ENCODE data around the gene TMEM186.
"Not testable (repeated sequence)": the region's sequence is repeated elsewhere in the genome, so short reads cannot be mapped to it uniquely, and the experiment has no call there.

DNA sequence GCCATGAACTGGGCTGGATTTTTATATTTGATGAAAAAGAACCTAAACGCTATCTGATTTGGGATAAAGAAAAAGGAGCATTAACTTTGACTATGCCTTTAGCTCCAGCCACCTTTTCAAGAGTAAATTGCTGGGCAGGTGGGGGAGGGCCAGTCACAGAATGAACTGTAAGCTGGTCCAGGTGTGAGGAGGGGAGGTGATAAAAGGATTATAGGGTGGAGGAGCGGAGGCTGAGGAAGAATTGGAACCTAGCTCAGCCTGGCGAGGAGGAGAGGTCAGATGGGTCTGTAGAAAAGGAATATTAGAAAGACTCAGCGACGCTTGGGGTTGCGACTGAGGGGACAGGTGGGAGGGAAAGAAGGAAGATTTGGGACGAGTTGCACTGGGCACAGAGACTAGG, 39.4 kb upstream of the TMEM186 start:
- not testable (repeated sequence) for TF ChIP-seq PPARA (CRISPR knock-in tag; IDR thresholded peaks at IDR 0.05; ENCODE audit: borderline replicate concordance); ZFP3 (CRISPR knock-in tag; IDR thresholded peaks at IDR 0.05); PATZ1 (CRISPR knock-in tag; IDR thresholded peaks at IDR 0.05; ENCODE audit: borderline replicate concordance); ZNF565 (CRISPR knock-in tag; conservative IDR thresholded peaks at IDR 0.05; ENCODE audit: low read depth); TOX (CRISPR knock-in tag; IDR thresholded peaks at IDR 0.05; ENCODE audit: borderline replicate concordance); ZNF70 (CRISPR knock-in tag; IDR thresholded peaks at IDR 0.05); ZC3H10 (CRISPR knock-in tag; IDR thresholded peaks at IDR 0.05)
- TF ChIP-seq, protein P1, sequence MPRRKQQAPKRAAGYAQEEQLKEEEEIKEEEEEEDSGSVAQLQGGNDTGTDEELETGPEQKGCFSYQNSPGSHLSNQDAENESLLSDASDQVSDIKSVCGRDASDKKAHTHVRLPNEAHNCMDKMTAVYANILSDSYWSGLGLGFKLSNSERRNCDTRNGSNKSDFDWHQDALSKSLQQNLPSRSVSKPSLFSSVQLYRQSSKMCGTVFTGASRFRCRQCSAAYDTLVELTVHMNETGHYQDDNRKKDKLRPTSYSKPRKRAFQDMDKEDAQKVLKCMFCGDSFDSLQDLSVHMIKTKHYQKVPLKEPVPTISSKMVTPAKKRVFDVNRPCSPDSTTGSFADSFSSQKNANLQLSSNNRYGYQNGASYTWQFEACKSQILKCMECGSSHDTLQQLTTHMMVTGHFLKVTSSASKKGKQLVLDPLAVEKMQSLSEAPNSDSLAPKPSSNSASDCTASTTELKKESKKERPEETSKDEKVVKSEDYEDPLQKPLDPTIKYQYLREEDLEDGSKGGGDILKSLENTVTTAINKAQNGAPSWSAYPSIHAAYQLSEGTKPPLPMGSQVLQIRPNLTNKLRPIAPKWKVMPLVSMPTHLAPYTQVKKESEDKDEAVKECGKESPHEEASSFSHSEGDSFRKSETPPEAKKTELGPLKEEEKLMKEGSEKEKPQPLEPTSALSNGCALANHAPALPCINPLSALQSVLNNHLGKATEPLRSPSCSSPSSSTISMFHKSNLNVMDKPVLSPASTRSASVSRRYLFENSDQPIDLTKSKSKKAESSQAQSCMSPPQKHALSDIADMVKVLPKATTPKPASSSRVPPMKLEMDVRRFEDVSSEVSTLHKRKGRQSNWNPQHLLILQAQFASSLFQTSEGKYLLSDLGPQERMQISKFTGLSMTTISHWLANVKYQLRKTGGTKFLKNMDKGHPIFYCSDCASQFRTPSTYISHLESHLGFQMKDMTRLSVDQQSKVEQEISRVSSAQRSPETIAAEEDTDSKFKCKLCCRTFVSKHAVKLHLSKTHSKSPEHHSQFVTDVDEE (CRISPR knock-in tag; IDR thresholded peaks at IDR 0.05): not testable (repeated sequence)

All from SK-N-SH treated with all-trans-retinoic acid at 6 μM for 48 hours (cell line).